ENCODE results near the gene UTF1.
"Not testable (repeated sequence)": the region's sequence is repeated elsewhere in the genome, so short reads cannot be mapped to it uniquely, and the experiment has no call there.

The UTF1 gene

DNA sequence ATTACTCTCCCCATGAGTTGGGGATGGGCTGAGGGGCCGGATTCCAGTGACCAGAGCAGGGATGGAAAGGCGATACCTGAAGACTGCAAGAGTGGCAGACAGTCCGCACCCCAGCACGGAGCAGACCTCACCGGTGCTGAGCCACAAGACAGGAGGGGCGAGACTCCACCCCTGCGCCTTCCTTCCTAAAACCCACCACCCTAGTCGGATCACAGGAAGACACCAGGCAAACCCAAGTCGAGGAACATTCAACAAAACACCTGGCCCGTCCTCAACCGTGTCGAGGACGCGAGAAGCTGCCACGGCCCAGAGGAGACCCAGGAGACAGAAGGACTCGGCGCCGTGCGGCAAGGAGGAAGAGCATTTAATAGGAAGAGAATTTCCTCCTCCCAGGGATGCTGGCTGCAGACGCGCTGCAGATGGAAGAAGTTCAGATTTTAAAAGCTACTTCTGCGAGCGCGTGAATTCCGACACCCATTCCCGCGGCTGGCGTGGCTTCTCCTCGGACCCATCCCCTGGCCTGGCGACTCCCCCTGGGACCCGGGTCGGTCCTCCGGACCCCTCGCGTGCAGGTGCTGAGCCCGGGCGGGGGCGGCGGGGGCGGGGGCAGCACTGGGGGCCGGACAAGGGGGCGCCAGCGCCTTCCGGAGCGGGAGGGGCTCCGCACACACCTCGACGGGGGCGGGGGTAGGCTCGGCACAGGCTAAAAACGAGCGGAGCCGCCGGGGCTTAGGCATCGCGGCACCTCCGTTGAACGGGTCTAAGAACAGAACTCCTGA, 563 bp upstream of the UTF1 start:
- no peak for DNase-seq

DNA sequence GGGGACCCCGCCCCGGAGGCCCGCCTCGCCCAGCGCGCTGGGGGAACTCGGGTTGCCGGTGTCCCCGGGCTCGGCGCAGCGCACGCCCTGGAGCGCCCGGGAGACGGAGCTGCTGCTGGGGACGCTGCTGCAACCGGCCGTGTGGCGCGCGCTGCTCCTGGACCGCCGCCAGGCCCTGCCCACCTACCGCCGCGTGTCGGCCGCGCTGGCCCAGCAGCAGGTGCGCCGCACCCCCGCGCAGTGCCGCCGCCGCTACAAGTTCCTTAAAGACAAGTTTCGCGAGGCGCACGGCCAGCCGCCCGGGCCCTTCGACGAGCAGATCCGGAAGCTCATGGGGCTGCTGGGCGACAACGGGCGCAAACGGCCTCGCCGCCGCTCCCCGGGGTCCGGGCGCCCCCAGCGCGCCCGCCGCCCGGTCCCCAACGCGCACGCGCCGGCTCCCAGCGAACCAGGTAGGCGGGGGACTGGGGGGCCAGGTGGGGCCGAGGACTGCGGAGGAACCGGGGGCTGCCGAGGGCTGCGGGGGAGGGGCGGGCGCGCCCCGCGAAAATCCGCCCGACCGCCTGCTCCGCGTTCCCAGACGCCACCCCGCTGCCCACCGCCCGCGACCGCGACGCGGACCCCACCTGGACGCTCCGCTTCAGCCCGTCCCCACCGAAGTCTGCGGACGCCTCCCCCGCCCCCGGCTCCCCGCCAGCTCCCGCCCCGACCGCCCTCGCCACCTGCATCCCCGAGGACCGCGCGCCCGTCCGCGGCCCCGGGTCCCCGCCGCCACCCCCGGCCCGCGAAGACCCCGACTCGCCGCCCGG, 574 bp downstream of the UTF1 start:
- no peak for DNase-seq

DNA sequence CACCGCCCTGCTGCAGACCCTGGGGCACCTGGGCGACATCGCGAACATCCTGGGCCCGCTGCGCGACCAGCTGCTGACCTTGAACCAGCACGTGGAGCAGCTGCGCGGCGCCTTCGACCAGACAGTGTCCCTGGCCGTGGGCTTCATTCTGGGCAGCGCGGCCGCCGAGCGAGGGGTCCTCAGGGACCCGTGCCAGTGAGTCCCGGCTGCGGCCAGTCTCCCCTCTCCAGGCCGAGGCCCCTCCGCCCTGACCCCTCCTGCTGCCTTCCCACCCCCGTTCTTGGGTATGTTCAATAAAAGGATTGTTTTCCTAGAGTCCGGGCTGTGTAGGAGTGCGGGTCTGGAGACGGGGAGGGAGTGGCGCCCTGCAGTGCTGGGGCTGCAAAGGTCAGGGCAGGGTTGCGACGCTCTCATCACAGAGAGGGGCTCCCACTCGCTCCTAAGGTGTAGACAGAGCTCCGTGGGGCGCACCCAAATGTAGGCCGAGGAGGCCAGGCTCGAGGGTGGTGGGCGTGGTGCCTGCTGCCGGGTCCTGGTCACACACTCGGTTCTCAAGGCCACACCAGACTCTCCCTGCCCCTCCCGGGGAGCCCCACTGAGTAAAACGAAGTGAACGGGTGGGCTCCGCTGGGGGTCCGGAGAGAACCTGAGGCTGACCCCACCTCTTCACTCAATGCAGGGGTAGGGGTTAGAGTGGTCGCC, 1.4 kb downstream of the UTF1 start:
- no peak for DNase-seq

DNA sequence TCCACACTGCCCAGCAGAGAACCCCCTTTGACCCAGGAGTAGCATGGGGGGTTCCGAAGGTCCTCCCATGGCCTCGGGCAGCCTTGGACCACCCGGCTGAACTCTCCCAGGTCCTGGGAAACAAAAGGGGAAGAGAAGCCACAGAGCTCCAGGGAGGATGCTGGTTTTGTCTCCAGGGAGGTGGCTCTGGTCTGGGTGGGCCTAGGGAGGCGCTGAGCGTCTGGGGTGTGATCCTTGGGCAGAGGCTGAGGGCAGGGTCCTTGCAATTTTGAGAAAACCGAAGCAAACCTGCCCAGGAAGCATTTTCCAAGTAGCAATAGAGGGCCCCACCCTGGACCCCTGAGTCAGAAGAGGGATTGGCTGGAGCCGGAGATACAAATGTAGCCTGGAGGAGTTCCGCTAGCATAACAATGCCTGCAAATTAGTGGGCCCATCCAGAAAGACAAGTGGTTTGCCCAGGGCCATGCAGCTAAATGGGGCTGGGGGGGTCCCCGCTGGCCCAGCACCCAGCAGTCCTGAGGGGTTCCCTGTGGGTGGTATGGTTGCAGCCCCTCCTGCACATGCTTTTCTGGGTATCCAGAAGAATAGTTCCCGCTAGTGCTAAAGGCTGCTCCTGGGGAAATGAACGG, 2.0 kb downstream of the UTF1 start:
- DNase-seq = no peak

DNA sequence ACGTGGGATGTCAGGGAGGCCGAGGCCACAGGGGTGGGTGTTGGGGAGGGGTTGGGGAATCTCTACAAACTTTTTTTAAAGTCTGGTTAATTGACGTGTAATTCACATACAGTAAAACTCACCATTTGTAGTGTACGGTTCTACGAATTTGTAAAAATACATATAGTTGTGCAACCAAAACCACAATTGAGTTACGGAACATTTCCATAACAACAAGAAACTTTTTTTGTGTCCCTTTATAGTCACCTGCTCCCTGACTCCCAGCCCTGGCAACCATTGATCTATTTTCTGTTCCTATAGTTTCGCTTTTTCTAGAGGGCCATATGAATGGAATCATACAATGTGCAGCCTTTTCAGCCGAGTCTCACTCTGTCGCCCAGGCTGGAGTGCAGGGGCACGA, 4.8 kb downstream of the UTF1 start:
- DNase-seq = not testable (repeated sequence)

DNA sequence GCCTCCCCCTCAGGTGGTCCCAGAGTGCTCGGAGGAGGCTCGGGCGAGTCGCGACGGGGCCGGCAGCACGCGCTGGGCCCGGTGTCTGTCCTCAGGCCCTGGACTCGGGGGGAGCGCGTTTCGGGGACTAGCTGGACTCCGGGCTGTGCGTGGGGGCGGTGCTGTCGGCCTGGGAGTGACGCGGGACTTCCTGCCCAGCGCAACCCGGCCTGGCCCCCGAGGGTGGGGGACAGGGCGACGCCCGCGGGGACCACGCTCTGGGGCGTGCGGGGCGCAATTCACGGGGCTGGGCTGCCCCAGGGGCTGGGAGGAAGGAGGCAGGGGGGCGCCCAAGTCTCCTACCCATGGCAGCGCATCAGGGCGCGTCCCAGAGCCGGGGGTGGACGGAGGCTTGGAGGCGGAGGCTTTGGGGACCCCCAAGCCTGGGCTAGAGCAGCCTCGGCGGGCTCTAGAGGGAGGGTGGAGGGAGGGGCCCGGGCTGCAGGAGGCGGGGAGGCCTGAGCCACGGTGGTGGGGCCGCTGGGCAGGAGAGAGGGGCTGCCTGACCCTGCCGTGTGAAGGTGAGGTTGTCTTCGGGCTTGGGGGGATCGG, 5.3 kb downstream of the UTF1 start:
- no peak for DNase-seq

DNA sequence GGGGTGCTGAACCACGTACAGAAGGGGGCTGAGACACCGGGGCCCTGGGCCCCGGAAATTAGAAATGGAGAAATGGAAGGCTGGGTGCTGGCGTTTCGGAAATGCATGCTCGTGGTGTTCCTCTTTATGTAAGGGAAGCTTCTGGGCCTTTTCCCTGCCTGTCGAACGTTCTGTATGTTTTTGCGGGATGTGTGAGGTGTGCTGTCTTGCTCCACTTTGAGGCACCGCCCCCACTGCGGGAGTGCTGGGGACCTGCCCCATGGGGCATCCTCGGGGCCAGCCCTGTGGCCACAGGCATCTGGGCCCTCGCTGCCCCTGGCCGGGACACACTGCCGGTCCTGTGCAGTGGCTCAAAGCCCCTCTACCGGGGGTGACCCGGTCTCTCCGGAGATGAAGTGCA, 5.9 kb downstream of the UTF1 start:
- DNase-seq = no peak

DNA sequence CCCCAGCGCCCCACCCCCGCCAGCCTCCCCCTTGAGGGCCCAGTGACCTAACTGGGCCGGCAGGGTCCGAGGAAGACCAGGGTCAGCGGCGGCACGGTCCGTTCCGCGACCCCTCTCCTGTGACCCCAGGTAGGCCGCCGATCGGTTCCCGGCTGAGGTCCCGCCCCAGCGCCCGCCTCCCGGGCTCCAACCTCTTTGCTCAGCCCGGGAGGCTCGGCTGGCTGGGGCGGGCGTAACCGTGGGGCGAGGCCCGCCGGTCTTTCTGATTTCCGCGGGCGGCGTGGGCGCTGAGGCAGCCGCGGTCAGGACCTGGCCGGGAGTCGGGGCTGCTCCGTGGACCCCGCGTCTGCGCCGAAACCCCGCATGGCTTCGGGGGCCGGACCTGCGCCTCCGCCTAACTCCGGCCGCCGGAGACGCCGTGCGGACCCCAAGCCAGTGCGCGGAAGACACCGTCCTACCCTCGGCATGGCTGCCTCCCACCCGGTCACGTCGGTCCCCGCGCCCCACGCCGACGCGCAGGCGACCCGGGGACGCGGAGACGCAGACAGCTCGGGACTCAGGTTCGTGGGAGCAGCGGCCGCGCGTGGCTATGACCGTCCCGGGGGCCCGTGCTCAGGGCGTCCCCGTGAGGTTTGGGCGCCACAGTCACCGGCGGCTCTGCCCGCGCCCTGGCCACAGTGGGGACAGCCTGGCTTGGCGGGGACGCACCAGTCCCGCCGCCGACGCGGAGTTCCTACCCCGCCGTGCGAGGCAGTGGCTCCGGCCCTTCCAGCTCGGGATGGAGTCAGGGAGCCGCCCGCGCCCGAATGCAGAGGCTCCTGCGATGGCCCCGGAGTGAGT, 6.6 kb downstream of the UTF1 start:
- no peak for DNase-seq

DNA sequence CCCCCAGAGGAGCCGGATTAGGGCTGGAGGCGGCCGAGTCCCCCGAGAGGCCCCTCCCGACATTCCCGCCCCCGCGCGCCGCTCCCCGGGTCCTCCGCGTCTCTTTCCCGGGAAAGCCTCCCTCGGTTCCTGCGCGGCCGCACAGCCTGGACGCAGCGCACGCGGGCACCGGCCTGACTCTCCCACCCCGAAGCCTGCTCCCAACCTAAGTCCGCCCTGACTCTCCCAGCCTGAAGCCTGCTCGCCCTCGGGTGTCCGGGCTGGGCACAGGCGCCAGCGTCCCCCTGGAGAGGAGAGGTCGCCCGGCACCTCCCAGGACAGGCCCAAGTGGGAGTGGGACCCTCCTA, 7.2 kb downstream of the UTF1 start:
- DNase-seq = no peak

DNA sequence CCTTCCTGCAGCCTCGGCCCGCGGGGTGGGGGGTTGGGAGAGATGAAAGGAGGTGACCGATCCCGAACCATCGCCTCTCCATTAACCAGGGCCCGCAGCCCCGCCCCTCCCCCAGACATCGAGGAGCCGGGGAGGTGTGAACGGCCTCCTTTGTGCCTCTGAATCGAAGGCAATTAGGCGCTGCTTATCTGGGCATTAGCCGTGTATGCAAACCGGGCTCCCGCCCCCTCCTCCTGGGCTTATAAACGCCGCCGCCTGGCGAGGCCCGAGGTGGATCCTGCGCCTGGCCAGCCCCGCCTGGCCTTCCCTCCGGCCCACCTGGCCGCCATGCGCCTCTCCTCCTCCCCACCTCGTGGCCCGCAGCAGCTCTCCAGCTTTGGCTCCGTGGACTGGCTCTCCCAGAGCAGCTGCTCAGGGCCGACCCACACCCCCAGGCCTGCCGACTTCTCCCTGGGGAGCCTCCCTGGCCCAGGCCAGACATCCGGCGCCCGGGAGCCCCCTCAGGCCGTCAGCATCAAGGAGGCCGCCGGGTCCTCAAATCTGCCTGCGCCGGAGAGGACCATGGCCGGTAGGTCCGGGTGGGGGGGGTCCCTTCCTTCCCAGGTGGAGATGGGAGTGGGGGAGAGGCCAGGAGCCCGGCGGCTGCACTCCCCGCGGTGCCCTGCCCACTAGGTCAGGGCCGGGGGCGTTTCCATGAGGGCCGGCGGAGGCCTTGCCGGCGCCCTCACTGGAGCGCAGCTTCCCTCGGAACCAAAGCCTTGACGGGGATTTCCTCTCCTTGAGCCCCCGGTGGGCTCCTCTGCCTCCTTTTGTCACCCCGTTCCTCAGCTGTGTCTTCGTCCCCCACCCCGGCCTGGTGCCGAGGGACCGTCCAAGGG, 7.8 kb downstream of the UTF1 start, which contains the start of gene VENTX:
Gene VENTX, plus strand, starts transcription at position 268 of the 878 bp plus-strand sequence. Its CDS starts 60 bp downstream, at position 328.
- no peak for DNase-seq

DNA sequence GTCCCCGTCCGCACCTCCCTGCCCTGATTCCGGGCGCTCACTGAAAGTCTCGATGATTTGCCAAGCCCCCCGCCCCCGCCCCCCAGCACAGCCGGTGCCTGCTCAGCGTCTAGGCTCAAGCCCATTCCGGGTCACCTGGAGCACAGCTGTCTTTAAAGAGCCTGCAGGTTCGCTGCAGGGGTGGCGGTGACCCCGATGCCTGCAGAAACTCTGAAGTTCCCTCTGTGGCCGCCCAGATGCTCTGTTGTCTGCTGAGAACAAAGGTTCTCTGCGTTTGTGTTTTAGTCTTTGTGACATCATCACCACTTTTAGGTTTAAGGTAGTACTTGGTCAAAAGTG, 8.4 kb downstream of the UTF1 start:
- DNase-seq = no peak

DNA sequence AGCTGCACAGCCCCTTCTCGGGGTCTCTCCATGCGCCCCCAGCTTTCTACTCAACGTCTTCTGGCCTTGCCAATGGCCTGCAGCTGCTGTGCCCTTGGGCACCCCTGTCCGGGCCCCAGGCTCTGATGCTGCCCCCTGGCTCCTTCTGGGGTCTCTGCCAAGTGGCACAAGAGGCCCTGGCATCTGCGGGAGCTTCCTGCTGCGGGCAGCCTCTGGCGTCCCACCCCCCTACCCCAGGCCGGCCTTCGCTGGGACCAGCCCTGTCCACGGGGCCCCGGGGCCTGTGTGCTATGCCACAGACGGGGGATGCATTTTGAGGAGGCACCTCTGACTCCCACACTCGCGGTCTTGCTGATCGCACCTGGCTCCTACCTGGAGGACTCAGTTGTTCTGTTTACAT, 10.0 kb downstream of the UTF1 start:
- no peak for DNase-seq

DNA sequence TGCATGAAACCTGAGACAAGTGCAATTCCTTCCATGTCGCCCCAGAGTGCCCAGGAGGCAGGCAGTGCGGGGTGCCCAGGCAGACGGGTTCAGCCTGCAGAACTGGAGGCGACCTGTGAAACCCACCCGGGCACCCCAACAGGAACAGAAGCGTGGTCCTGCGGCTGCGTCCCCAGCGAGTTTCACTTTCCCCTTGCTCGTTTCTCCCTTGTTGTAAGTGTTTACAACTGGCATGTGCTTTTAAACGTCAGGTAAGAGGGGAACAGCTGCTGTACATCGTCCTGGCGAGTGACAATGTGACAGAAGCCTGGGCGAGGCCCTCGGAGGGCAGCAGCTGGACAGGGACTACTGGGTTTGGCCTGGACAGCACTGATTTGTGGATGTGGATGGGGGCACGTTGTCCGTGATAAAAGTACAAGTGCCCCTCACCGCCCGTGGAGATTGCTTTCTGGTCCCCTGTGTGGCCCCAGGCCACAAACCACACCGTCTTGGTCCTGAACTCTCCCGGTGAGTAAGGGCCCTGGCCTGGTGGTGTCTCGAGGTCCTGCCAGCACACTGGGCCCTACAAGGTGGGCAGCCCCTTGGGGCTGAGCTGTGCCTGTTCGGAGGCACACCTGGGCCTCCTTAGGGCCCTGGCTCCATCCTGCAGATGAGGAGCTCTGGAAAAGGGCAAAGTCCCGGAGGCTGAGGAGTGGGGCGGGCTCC, 11.6 kb downstream of the UTF1 start:
- DNase-seq = no peak

DNA sequence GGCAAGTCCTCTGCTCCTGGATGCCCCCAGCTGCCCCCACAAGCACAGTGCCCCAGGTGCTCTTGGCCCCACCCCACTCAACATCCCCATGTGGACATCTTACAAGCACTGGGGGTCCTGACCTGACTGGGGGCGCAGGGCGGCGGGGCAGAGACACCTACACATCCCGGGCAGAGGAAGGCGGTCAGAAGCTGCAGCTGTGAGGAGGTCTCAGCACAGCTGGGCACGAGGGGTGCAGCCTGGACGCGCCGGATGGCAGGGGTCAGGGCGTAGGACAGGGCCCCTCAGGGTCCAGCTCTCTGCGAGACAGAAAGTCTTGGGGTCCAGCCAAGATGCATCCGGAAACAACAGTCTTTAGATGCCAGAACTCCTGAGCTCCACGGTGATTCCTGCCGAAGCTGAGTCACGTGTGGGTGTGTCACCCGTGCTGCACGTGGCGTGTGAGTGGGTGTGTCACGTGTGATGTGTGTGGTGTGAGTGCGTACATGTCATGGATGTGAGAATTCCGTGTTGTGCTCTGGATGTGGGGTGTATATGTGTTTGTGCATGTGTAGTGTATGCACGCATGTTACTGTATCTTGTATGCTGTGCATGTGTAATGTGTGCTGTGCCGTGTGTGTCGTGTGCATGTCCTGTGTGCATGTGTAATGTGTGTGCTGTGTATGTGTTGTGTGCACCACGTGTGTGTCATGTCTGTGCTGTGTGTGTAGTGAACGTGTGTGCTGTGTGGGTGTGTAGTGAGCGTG, 12.8 kb downstream of the UTF1 start:
- DNase-seq = no peak

DNA sequence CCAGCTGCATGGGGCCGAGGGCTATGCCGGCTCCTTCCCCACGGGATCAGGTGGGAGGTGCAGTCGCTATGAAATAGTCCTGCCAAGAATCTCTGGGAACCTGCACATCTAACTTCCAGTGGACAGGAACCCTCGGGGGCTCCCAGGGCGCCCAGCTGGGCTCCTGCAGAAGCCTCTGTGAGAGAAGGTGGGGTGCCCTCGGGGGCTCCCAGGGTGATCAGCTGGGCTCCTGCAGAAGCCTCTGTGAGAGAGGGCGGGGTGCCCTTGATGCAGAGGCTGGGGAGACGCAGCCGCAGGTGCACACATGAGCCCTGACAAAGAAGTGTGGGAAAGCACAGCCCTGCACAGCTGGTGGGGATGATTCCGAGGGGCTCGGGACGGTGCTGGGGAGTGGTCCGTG, 13.6 kb downstream of the UTF1 start:
- DNase-seq = no peak

DNA sequence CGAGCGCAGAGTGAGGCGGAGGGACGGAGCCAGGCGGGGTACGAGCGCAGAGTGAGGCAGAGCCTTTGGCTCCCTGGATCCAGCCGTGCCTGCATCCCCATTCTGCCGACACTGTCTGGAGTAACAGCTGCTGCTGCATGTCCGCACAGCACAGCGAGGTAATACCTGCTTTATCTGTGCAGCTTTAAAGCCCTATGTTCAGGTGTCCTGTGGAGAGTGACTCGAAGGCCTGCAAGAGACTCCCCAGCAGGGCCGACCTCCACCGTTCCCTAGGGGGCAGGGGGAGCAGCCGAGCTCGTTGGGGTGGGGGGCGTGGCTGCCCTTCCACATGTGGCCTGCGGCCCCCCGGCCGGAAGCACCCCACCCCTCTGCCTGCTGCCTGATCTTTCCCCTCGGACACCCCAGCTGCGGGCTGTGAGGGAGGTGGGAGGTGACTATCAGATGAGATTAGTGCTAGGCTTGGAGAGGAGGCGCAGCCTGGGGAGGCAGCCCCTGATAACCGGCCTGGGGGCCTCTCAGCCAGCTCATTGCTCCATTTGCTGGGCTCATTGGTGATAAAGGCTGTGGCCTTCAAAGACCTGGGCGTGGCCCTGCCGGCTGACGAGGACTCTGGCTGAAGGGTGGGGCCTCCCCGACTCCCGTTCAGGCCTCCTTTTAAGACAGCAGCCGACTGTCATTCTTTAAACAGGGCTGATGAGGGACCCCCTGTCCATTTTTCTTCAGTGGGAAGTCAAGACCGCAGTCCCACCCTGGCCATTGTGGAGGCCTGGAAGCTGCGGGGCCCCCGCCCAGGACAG, 15.6 kb downstream of the UTF1 start:
- DNase-seq = no peak

DNA sequence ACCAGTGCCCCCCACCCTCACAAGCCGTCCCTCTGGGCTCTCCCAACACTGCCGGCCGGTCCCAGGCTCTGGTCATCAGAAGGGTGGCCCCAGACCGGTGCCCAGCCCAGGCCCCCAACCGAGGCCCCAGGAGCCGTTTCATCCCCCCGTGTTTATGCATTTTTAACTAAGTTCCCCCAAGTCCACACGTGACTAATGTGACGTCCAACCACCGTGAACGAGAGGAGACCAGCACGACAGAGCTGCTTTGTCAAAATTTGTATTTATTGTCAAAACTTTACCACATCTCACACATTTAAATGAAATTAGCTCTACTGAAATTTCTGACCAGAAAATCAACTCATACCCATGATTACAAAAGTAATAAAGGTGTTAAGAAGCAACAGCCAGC, 16.2 kb downstream of the UTF1 start:
- no peak for DNase-seq

DNA sequence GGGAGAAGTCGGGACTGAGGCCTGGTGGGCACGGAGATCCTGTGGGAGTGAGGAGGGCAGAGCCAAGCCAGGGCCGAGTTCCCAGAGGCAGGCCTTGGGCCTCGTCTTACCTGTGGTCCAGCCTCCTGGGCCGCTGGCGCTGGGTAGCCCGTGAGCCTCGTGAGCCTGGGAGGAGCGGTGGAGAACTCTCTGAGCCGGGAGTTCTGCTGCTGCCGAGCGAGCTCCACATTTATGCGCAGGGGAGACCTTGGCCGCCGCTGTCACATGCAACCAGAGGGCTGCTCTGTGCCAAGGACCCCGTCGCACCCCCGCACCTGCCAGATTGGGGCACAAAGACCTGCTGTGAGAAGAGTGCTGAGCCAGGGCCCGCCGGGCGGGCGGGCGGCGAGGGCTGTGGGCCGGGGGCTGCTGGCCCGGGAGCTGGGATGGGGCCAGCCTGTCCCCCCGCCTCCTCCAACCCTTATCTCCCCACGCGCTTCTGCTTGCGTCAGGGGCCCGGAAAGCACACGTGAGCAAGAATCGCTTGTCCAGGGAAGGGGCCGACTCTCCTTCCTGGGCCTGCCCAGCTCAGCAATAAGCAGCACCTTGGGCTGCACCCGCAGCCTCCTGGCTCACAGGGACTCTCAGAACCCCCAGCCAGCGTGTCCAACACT, 17.8 kb downstream of the UTF1 start:
- DNase-seq = no peak

Data from DMS 273 treated with DMSO at 0.1 percent for 48 hours (cell line).